ENCODE results near the gene NCKAP5. TPM values are rescaled to one million over a fixed set of nuclear protein-coding genes. Genes with fewer than 3 reads are reported as not detected.

Gene NCKAP5
- total RNA-seq, 1 donor from 2014 or later = 0.26 TPM

- Histone ChIP-seq H3K36me3 (ENCODE audit: control insufficient read depth, insufficient read depth, low read length) (no peaks in the 10 kb centered on the region), H3K4me3 (ENCODE audit: low read depth, low read length) (no peak overlapping the region), H3K27me3 (ENCODE audit: control insufficient read depth, insufficient read depth, low read length) (no peaks in the 10 kb centered on the region)
- DNase-seq (ENCODE audit: low read depth) (no peak), FAIRE-seq (no peak)
- TF ChIP-seq CTCF (IDR thresholded peaks at IDR 0.05; ENCODE audit: insufficient read depth, low read length, severe bottlenecking) = no peak
Measured at GRCh38 chr2:133241224-133241571, 327.1 kb downstream of the NCKAP5 start.

GRCh38 chr2:133240491-133241223 lies 327.6 kb downstream of the NCKAP5 start:
- TF ChIP-seq CTCF (IDR thresholded peaks at IDR 0.05; ENCODE audit: insufficient read depth, low read length, severe bottlenecking) = no peak
- H3K27me3 ChIP-seq (ENCODE audit: control insufficient read depth, insufficient read depth, low read length) = no peaks in the 10 kb centered on the region
- no peaks in the 10 kb centered on the region for H3K36me3 ChIP-seq (ENCODE audit: control insufficient read depth, insufficient read depth, low read length)
- H3K4me3 ChIP-seq (ENCODE audit: low read depth, low read length) = no peak overlapping the region
- no peak for FAIRE-seq
- DNase-seq (ENCODE audit: low read depth) = no peak

GRCh38 chr2:133235968-133236367 lies 332.3 kb downstream of the NCKAP5 start:
- no peak for FAIRE-seq
- Histone ChIP-seq H3K36me3 (ENCODE audit: control insufficient read depth, insufficient read depth, low read length) (no peaks in the 10 kb centered on the region), H3K27me3 (ENCODE audit: control insufficient read depth, insufficient read depth, low read length) (no peaks in the 10 kb centered on the region), H3K4me3 (ENCODE audit: low read depth, low read length) (no peak overlapping the region)
- TF ChIP-seq CTCF (IDR thresholded peaks at IDR 0.05; ENCODE audit: insufficient read depth, low read length, severe bottlenecking) = no peak
- DNase-seq (ENCODE audit: low read depth) = peak; percentile 74

- DNase-seq (ENCODE audit: low read depth) (no peak), FAIRE-seq (no peak)
- Histone ChIP-seq H3K36me3 (ENCODE audit: control insufficient read depth, insufficient read depth, low read length) (no peaks in the 10 kb centered on the region), H3K27me3 (ENCODE audit: control insufficient read depth, insufficient read depth, low read length) (no peaks in the 10 kb centered on the region), H3K4me3 (ENCODE audit: low read depth, low read length) (no peak overlapping the region)
- TF ChIP-seq CTCF (IDR thresholded peaks at IDR 0.05; ENCODE audit: insufficient read depth, low read length, severe bottlenecking) = no peak
Measured at GRCh38 chr2:133232556-133232955, 335.7 kb downstream of the NCKAP5 start.

- no peaks in the 10 kb centered on the region for H3K27me3 ChIP-seq (ENCODE audit: control insufficient read depth, insufficient read depth, low read length)
- no peak for TF ChIP-seq CTCF (IDR thresholded peaks at IDR 0.05; ENCODE audit: insufficient read depth, low read length, severe bottlenecking)
- no peak overlapping the region for H3K4me3 ChIP-seq (ENCODE audit: low read depth, low read length)
- no peak for DNase-seq (ENCODE audit: low read depth)
- H3K36me3 ChIP-seq (ENCODE audit: control insufficient read depth, insufficient read depth, low read length) = no peaks in the 10 kb centered on the region
- no peak for FAIRE-seq
Measured at GRCh38 chr2:133231264-133231663, 337.0 kb downstream of the NCKAP5 start.

- Histone ChIP-seq H3K27me3 (ENCODE audit: control insufficient read depth, insufficient read depth, low read length) (no peaks in the 10 kb centered on the region), H3K36me3 (ENCODE audit: control insufficient read depth, insufficient read depth, low read length) (no peaks in the 10 kb centered on the region), H3K4me3 (ENCODE audit: low read depth, low read length) (no peak overlapping the region)
- no peak for DNase-seq (ENCODE audit: low read depth)
- FAIRE-seq = no peak
- TF ChIP-seq CTCF (IDR thresholded peaks at IDR 0.05; ENCODE audit: insufficient read depth, low read length, severe bottlenecking) = no peak
Measured at GRCh38 chr2:133229974-133230373, 338.3 kb downstream of the NCKAP5 start.

Measured in bronchial epithelial cell (primary cell).